Loucy (cell line): Measurements from ENCODE around the gene AMBRA1.

Experiments
- H2AFZ ChIP-seq: fragments of 200-600 bp; sonication (generic); 2 replicates; pipeline ENCODE4 v1.6.0; 2016; ENCODE audit warnings: antibody characterized with exemption, mild to moderate bottlenecking, low read length, moderate library complexity
- H3F3A ChIP-seq: fragments of 200-600 bp; 2 replicates; pipeline ENCODE4 v1.6.0; 2016; ENCODE audit warnings: antibody characterized with exemption, low read depth, mild to moderate bottlenecking
- H3K27me3 ChIP-seq: fragments of 200-600 bp; sonication (generic); 2 replicates; pipeline ENCODE4 v1.6.1; 2014; ENCODE audit warnings: low read length, mild to moderate bottlenecking; ENCODE audit not compliant: insufficient read depth, poor library complexity, severe bottlenecking
- H3K36me3 ChIP-seq: fragments of 200-600 bp; sonication (generic); 2 replicates; pipeline ENCODE4 v1.6.1; 2016; ENCODE audit warnings: low read length; ENCODE audit not compliant: insufficient read depth
- H3K4me1 ChIP-seq: fragments of 200-600 bp; sonication (generic); 2 replicates; pipeline ENCODE4 v1.5.1; 2014; ENCODE audit warnings: low read length, mild to moderate bottlenecking; ENCODE audit not compliant: insufficient read depth, poor library complexity, severe bottlenecking
- H3K4me2 ChIP-seq: fragments of 200-600 bp; sonication (generic); 2 replicates; pipeline ENCODE4 v1.6.0; 2014; ENCODE audit warnings: antibody characterized with exemption, low read length, low read depth, mild to moderate bottlenecking; ENCODE audit not compliant: poor library complexity, severe bottlenecking
- H3K4me3 ChIP-seq: fragments of 200-600 bp; sonication (generic); 2 replicates; pipeline ENCODE4 v1.5.1; 2014; ENCODE audit warnings: low read length, mild to moderate bottlenecking, mixed read lengths; ENCODE audit not compliant: poor library complexity, severe bottlenecking
- H3K79me2 ChIP-seq: fragments of 200-600 bp; sonication (generic); 2 replicates; pipeline ENCODE4 v1.6.1; 2014; ENCODE audit warnings: low read length; ENCODE audit not compliant: insufficient read depth
- H3K9ac ChIP-seq: fragments of 200-600 bp; sonication (generic); 2 replicates; pipeline ENCODE4 v1.6.0; 2014; ENCODE audit warnings: mild to moderate bottlenecking, low read depth, low read length, moderate library complexity; ENCODE audit not compliant: poor library complexity, severe bottlenecking
- H3K9me2 ChIP-seq: fragments of 200-600 bp; sonication (generic); replicated peaks from 2 replicates; pipeline ENCODE4 v1.6.1; 2016; ENCODE audit warnings: low read depth, low read length, mixed read lengths
- H3K9me3 ChIP-seq: fragments of 200-600 bp; sonication (generic); 2 replicates; pipeline ENCODE4 v1.6.1; 2014; ENCODE audit warnings: mild to moderate bottlenecking, antibody characterized with exemption, low read length, low read depth; ENCODE audit not compliant: insufficient read depth
- H4K20me1 ChIP-seq: fragments of 200-600 bp; sonication (generic); 2 replicates; pipeline ENCODE4 v1.6.0; 2014; ENCODE audit warnings: antibody characterized with exemption, low read length, mild to moderate bottlenecking; ENCODE audit not compliant: insufficient read depth, poor library complexity, severe bottlenecking
- EZH2phosphoT487 ChIP-seq: fragments of 200-600 bp; IDR thresholded peaks from 2 replicates; pipeline ENCODE4 v1.6.1; 2018; ENCODE audit warnings: antibody characterized with exemption, mild to moderate bottlenecking, moderate library complexity, borderline replicate concordance
- TF ChIP-seq, protein P1 (sequence below): fragments of 200-600 bp; sonication (generic); conservative IDR thresholded peaks from 2 replicates; pipeline ENCODE4 v1.5.1; 2014; ENCODE audit warnings: mild to moderate bottlenecking, antibody characterized with exemption, low read length

AMBRA1 gene

DNA sequence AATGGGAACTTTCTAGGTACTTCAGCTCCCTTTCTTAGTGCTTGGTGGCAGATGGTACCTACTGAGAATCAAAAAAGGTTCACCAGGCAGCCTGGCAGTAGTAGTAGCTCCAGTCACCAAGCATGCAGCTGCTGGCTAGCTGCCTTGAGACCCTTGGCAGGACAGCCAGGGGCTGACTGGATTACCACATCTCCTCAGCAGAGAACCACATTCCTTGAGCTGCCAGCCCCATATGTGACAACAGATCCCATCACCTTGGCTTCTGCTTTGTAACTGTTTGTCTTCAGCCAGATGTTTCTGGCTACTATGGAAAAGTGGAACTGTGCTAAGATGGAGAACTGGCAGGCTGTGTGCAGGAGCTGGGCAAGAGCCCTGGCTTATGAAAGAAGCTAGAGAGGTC is 162.6 kb downstream of the AMBRA1 start:
- H3K4me2 ChIP-seq, result no peak overlapping the region
- H3K9me2 ChIP-seq, result no peaks in the 10 kb centered on the region
- H3K9ac ChIP-seq, result no peak overlapping the region
- no peak for TF ChIP-seq EZH2phosphoT487
- TF ChIP-seq, protein P1, sequence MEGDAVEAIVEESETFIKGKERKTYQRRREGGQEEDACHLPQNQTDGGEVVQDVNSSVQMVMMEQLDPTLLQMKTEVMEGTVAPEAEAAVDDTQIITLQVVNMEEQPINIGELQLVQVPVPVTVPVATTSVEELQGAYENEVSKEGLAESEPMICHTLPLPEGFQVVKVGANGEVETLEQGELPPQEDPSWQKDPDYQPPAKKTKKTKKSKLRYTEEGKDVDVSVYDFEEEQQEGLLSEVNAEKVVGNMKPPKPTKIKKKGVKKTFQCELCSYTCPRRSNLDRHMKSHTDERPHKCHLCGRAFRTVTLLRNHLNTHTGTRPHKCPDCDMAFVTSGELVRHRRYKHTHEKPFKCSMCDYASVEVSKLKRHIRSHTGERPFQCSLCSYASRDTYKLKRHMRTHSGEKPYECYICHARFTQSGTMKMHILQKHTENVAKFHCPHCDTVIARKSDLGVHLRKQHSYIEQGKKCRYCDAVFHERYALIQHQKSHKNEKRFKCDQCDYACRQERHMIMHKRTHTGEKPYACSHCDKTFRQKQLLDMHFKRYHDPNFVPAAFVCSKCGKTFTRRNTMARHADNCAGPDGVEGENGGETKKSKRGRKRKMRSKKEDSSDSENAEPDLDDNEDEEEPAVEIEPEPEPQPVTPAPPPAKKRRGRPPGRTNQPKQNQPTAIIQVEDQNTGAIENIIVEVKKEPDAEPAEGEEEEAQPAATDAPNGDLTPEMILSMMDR, result no peak
- no peak overlapping the region for H2AFZ ChIP-seq
- H3K36me3 ChIP-seq, result peaks cover 68% of the 10 kb centered on the region; the same call in 1 of the 2 replicates
- H3K4me3 ChIP-seq, result no peak overlapping the region
- no peaks in the 10 kb centered on the region for H3K4me1 ChIP-seq
- no peaks in the 10 kb centered on the region for H3K9me3 ChIP-seq
- H3K79me2 ChIP-seq, result no peaks in the 10 kb centered on the region
- no peaks in the 10 kb centered on the region for H3K27me3 ChIP-seq
- H4K20me1 ChIP-seq, result no peaks in the 10 kb centered on the region
- no peaks in the 10 kb centered on the region for H3F3A ChIP-seq

DNA sequence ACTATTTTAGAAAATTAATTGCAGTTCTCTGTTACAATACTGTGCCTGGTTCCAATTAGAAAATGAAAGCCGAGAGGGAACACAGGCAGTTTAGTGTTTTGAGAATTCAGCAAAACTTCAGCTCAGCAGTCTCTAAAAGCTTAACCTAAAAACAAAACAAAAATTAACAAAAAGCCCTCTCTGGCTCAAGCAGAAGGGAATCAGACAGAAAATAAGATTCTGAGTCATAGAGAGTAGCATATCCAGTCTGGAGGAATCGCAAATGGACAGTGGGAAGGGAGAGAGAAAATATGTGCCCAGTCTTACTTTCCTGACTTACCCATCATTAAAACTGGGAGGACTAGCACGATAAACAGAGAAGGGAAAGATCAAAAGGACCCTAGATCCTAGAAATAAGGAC is 164.1 kb downstream of the AMBRA1 start:
- Histone ChIP-seq H3K27me3 (no peaks in the 10 kb centered on the region), H3K4me3 (no peak overlapping the region), H3K9me3 (no peaks in the 10 kb centered on the region), H2AFZ (no peak overlapping the region), H4K20me1 (no peaks in the 10 kb centered on the region), H3K9ac (no peak overlapping the region), H3K4me1 (no peaks in the 10 kb centered on the region), H3K79me2 (no peaks in the 10 kb centered on the region), H3F3A (no peaks in the 10 kb centered on the region), H3K9me2 (no peaks in the 10 kb centered on the region), H3K4me2 (no peak overlapping the region), H3K36me3 (peaks cover 68% of the 10 kb centered on the region; the same call in 1 of the 2 replicates)
- TF ChIP-seq, protein P1, result no peak
- TF ChIP-seq EZH2phosphoT487, result no peak

DNA sequence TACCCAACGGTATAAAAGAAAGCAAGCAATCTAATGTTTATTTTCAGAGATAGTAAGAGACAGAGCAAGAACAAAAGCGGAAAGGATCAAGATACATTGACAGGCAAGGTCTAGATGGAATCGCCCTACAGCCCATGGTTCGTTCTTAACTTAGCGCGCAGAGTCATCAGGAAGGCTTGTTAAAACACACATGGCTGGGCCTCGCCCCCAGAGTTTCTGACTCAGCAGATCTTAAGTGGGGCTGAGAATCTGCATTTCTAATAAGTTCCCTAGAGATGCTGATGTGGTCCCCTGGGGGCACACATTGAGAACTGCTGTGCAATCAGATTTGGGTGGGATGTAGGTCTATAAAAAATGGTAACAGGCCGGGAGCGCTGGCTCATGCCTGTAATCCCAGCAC is 166.5 kb downstream of the AMBRA1 start:
- Histone ChIP-seq H3K9me2 (no peaks in the 10 kb centered on the region), H3K79me2 (no peaks in the 10 kb centered on the region), H3K27me3 (no peaks in the 10 kb centered on the region), H3K4me1 (no peaks in the 10 kb centered on the region), H3K9me3 (no peaks in the 10 kb centered on the region), H2AFZ (no peak overlapping the region), H3K36me3 (peaks cover 55% of the 10 kb centered on the region; the same call in 1 of the 2 replicates), H3K9ac (no peak overlapping the region), H4K20me1 (no peaks in the 10 kb centered on the region), H3K4me3 (no peak overlapping the region), H3F3A (no peaks in the 10 kb centered on the region), H3K4me2 (no peak overlapping the region)
- TF ChIP-seq, protein P1, result no peak
- no peak for TF ChIP-seq EZH2phosphoT487
